NCI-H748 (cell line): ENCODE data around the gene TCF12.
A peak's percentile ranks its signal among the peaks of the same experiment; 100 is the strongest.

Source experiments
- DNase-seq: peaks from one replicate; lab custom pipeline; 2025; ENCODE audit not compliant: unreplicated experiment; lab: John Stamatoyannopoulos, UW

The TCF12 gene

DNA sequence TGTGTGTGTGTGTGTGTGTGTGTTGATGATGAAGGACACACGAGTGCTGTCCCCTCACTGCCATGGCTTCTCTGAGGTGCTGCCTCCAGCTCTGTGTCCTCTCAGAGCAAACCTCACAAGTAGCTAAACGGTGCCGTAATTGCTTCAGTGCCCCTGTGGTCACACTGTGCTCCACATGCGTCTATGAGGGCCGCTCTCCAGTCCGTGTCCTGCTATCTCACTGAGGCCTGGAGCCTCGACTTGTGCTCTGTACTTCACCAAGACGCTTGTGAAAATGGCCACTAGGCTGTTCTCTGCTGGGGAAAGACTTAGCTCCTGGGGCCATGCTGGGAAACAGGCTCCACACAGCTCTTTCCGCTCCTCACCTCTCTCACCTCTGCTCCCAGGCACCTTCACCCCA lies 392.4 kb downstream of the TCF12 start:
- no peak for DNase-seq

DNA sequence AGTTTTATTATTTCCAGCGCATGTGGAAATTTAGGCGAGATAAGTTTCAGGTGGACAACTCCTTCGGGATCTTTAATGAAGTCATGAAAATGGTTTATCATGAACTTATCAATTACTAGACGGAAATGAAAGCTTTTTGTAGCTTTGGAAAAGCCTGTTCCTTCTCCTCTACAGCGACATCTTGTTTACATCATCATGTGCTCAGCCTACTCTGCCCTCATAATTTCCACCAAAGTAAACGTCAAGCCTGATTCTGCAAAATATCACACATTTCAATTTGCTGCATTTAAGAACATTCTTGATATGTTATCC lies 393.5 kb downstream of the TCF12 start:
- DNase-seq: no peak

DNA sequence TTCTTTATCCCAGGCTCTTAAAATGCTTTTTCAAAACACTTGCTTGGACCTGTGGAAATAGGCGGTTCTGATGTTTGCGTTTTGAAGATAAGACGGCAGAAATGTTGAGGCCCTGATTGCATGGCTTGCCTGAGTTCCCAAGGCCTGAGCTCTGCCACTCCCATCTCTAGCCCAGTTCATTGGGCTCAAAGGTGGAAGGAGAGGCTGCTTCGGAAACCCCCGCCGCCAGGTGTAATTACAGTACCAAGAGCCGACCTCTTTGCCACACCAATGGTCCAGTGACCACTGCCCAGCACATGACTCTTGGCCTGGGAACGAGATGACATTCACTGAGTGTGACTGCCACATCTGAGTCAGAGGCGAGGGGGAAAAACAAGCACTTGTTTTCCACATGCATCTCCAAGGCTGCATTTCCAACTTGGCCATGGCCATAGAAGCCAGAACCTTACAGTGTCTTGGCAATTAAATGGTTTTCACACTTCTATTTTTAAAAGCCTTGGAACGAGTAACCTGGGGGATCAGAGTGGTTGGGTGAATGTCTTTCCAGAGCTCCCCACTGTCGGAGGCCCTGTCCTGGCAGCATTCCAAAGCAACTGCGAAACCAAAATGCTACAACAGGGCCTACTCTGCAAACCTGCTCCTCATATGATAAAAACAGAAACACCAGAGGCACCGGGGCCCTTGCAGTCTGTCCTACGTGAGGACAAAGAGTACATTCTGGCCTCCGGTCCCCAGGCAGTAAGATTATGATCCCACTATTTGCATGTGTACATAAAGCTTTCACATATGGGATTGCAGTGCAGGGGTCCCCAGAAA lies 394.1 kb downstream of the TCF12 start:
- no peak for DNase-seq

DNA sequence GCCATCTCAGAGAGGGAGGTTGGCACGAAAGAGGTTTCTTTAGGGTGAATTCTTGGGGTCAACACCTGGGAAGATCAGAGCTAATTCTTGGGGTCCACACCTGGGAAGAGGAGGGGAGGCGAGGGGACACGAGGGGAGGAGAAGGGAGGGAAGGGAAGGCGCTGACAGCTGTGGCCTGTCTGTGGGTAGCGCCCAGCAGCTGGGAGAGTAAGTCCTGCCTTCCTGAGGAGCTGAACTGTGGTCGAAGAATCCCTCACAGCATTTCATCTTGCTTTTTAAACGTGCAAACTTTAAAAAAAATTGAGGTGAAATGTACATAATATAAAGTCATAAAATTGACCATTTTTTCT lies 394.7 kb downstream of the TCF12 start:
- DNase-seq: no peak

DNA sequence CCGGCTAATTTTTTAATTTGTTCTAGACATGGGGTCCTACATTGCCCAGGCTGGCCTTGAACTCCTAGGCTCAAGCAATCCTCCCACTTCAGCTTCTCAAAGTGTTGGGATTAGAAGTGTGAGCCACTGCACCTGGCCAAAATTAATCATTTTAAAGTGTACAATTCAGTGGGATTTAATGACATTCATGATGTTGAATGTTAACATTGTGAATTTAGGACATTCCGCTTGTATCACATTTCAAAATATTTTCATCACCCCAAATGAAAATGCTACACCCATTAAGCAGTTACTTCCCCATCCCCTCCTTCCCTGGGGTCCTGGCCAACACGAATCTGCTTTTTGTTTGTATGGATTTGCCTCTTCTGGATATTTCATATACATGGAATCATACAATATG lies 395.8 kb downstream of the TCF12 start:
- DNase-seq: no peak

DNA sequence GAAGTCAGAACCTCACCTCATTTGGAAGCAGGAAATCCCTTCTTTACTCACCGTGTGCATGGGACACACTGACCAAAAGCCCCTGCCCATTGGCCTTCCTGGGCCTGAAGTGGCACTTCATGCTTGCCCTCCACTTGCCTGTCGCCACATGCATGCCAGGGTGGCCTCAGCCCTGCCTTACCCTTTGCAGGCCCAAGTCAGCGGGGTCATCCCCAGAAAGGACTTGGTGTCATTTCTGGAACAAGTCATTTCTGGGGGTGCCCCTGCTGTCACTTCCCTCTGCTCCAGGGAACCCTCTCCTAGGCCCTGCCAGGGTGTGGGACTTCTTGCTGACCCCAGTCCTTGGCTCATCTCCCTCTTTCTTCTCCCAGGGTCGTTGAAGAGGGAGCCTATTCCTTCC lies 398.0 kb downstream of the TCF12 start:
- DNase-seq: no peak

DNA sequence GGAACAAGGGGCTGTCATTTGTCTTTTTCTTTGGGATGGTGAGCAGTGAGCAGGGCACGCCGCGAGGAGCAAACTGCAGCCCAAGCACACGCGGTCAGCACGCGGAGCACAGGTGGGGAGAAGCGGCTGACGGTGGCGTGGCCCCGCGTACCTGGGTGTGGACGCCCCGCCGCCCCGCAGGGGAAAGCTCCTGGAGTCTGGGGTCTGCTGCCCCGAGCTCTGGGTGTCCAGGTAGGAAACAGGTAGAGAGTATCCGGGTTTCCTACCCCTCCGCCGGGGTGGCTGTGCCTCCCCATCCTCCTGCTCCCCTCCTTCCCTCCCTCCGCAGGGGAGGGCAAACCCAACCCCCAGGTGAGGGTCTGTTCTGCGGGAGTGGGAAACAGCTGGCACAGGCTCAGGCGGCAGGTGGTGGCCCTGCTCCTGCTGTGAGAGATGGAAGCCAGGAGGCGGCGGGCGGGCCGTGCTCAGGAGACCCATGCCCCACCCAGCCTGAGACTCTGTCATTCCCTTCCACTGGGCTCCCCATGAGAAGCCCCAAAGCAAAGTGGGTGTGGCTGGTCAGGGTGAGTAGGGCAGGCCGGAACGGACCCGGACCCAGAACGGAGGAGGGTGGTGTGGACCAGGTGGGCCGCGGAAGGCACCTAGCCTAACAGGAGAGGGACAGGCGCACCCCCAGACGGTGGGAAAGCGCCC lies 400.9 kb downstream of the TCF12 start:
- peak; percentile 21 for DNase-seq

DNA sequence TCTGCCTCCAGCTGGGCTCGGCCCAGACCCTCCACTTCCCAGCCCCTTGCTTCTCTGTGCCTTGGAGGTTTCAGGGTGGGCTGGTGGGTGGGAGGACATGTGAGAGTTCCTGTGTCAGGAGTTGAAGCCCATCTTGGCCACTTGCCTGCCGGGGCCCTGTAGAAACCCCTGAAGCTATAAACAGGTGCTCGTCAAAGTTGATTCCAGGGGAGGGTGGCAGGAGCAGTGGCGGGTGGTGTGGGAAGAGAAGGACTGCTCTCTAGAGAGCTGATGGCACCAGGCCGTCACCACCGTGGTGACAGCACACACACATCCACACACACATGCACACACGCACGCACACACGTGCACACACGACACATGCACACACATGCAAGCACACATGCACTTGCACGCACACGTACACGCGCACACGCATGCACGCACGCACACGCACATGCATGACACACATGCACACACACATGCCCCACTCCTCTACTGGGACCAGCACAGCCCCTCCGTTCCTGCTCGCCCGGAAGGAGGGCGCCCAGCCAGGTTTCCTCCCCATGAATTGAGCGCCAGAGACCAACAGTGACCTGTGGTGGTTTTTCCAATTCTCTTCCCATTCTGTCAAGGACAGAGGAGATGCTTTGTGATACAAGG lies 401.6 kb downstream of the TCF12 start:
- no peak for DNase-seq

DNA sequence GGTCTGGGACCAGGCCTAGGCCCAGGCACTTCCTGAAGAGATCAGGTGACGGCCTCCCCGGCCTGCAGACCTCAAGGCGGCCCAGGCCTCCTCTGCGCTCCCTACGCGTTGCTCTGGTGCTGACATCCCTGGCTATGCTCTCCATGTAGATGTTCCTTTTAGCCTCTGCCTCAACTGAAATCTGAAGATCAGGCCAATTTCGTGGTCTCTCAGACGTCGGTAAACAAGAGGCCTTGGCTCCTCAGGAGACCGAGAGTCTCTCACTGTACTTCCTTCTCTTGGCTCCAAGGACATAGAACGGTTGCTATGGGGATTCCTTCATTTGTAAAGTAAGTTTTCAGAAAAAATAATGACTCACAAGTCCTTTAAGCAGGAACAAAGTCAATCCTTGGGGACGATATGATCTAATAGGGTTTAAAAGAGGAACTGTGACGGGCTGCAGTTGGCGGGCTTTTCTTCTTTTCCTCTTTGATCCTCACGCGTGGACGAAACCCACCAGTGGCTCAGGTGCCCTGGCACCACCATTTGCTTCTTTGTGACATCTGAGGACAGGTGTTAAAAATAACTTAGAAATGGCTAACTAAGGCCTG lies 402.3 kb downstream of the TCF12 start:
- DNase-seq: no peak

DNA sequence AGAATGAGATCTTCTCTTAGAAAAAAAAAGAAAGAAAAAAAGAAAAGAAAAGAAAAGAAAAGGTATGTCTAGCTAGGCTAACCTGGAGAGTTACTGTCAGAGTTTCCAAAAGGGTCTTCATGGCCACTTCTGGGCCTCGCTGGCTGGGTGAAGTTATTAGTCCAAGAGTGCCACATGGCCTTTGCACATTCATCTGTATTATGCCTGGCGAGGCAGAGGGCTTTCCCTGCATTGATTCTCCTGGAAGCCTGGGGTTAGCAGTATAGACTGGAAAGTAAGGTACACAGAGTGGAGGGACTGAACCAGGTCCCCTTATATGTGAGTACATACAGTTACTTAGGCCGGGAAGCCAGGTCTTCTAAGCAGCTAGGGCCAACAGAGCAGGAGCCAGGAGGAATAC lies 403.0 kb downstream of the TCF12 start:
- no peak for DNase-seq

DNA sequence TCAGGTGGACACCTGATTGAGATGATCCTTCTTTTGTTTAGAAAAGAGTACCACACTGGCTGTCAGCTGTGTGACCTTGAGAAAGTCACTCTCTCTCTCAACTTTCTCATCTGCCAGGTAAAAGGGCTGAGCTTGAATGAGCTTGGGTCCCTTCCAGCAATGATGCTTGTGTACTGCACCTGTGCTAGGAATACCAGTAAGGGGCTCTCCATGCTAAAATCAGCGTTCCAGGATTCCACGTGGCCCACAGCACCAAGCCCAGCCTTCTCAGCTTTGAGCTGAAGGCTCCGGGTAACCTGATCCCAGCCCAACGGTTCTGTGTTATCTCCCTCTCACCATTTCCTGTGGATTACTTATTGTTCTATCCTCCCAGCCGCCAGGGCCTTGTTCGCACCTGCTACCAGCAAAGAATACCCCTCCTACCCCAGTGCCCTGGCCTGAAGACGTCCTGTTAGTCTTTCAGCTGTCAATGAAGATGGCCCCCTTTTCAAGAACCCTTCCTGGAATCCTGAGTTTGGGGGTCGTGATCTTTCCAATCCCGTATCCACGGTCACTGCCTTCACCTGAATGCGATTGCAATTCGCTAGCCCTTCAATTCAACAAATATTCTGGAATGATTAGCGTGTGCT lies 403.6 kb downstream of the TCF12 start:
- peak; percentile 79 for DNase-seq

DNA sequence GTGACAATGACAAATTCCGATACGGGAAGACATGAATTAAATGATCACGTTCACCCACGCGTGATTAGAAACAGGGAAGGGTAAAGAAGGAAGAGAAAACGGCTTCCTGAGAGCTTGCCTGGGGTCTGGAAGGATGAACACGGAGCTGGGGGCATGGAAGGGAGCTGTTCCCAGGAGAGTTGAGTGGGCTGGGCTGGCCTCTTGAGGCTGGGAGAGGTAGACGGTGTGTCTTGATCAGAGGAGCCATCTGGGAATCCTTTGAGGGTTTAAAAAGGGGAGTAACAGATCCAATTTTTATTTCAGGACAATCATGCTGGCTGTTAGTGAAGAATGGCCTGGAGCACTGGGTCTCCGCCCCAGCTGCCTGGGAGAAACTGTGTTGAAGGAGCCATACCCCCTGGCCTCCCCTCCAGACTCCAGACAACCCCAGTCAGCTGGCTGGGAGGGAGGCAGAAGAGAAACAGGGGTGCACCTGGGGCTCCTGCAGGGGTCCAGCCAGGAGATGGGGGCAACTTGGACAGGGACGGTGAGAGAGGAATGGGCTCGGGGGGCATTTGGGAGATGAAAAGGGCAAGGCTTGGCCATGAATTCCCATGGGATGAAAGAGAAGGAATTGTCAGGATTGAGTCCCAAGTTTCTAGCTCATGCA lies 404.3 kb downstream of the TCF12 start:
- no peak for DNase-seq

DNA sequence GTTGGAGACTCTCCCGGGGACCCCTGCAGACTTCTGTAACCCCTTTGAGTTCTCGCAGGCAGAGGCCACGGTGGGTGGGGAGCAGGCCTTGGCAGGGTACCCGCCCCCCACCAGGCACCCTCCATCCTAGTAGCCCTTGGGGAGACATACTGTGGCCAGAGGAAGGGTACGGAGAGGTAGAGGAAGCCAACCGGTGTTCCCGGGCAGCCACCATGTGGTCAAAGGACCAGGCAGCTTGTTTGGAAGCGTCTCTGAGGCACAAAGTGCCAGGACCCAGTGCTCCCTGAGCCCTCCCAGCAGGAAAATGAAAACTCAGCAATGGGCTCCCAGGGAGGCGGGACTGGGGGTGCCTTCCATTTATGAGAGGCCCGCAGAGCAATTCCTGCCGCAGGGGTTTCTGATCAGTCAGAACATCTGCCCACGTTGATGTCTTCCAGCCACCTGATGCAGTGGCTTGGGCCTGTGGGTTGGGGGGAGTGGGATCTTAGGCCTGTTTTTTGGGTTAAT lies 404.9 kb downstream of the TCF12 start:
- no peak for DNase-seq

DNA sequence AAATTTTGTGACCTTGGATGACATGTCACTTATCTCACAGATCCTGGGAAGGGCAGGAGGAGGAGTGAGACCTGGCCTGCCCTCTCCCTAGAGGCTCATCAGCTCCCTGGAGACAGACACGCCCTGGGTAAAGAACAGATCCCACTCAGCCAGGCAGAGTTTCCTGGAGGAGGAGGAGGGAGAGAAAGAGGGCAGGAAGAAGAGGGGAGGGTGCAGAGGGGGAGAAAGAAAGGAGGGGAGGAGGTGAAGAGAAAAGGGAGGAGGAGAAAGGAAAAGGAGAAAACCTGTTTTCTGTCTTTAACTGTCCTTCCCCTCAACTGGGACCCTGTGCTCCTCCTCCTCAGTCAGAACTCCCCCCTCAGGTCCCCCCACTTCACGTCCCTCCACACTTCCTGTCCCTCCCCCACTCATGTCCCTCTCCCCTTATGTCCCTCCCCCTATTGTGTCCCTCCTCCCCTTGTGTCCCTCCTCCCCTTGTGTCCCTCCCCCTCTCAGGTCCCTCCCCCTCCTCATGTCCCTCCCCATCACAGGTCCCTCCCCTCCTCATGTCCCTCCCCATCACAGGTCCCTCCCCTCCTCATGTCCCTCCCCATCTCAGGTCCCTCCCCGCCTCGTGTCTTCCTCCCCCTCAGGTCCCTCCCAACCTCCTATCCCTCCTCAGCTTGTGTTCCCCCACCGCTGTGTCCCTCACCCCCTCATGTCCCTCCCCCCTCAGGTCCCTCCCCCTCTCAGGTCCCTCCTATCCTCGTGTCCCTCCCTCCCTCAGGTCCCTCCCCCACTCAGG lies 405.6 kb downstream of the TCF12 start:
- DNase-seq: peak; percentile 68

DNA sequence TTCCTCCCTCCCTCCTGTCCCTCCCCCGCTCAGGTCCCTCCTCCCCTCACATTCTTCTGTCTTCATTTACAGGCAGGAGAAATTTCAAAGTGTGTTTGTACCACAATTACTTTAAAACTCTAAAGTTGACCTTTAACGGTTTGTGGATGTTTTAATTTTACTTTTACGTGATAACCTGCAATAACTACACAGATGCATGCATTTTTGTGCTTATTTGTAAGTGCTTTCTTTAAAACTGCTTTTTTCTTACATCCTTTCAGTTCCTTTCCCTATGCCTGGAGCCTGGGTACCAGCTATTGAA lies 406.1 kb downstream of the TCF12 start:
- no peak for DNase-seq

DNA sequence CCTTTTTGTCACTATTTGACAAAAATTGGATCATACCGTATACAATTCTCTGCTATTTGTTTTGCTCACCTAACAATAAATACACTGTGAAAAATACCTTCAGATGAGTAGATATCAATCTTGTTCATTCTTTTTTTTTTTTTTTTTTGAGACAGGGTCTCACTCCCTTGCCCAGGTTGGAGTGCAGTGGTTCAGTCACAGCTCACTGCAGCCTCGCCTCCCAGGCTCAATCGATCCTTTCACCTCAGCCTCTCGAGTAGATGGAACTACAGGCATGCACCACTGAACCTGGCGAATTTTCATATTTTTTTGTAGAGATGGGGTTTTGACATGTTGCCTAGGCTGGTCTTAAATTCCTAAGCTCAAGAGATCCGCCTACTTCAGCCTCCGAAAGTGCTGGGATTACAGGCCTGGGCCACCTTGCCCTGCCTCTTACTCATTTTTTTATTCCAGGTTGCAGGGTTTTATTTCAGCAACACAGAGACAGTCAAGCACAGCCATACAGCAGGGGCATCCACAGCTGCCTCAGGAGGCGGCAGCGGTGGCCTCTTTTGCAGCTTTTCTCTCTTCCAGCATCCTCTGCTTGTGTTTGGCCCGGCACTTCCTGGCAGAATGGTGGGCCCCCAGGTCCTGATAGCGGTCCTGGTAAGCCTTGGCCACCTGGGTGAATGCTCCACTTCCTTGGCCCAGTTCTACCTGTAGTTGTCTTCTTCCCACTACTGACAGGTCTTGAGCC lies 406.7 kb downstream of the TCF12 start:
- no peak for DNase-seq

DNA sequence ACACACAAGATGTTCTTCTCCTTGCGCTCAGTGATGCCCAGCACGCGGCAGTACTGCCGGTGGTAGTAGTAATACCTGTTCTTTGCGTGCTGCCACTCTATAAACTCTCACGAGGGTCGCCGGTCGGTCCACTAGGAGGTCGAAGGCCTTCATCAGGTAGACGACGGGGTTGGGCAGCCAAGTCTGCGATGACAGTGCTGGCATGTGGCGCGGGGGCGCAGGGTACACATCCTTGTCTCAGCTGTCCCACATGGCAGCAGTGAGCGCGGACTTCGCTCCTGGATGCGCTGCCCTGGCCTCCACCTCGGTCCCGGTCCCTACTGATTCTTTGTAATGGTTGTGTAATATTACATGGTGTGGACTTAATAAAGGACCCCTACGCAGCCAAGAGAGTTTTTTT lies 407.8 kb downstream of the TCF12 start:
- DNase-seq: no peak

DNA sequence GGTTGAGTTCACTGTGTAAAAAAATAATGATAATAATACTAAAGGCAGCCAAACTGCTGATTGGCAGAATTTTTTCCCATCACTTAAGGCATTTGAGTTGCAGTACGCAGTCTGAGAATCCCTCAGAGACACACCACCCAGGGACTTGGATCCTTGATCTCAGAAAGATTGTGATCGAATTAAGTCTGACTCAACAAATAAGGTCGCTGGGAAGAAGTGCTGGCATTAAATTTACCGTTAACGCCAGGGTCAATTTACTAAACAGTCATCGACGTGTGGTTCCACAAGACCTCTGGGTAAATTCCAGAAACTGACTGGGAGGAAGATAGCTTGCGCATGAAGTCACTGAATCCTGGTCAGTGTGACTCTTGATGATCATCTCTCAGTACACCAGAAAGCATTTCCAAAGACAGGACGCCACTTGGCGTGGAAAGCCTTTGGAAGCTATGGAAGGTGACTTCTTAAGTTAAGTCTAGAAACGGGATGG lies 409.6 kb downstream of the TCF12 start:
- DNase-seq: no peak

DNA sequence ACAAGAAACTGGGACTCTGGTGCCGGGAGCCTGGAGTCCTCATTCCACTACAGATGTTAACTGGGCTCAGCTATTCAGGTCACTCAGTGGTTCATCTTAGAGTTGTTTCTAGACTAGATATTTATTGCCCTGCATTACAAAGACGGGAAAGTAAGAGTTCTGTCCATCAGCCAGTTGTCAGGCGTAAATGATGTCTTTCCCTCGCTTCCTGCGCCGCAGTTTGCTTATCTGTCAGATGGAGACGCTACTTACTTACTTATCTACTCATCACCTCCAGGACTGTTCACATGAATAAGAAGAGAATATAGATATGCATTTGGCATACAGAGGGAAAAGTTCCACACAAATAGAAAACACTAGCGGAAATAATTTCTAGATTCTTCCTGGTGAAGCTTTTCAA lies 410.0 kb downstream of the TCF12 start:
- DNase-seq: no peak

DNA sequence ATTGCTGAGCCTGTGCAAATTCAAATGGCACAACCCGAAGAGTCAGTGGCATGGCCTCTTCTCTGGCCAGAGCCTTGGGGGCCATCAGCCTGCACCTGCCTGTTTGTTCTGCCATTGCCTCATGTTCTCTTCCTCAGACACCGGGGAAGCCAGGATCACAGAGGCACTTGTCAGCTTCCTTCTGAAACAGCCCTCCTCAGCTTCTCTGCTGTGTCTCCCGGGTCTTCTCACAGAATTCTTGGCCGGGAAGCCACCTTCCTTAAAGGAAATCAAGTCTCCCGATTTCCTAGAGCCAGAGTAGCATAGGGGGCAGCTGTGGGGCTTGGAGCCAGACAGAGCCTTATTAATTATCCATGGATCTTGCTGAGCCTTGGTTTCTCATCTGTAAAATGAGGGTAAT lies 410.5 kb downstream of the TCF12 start:
- no peak for DNase-seq
